A549 (cell line): ENCODE results near the gene MAGI2.
"Not testable (repeated sequence)": the region's sequence is repeated elsewhere in the genome, so short reads cannot be mapped to it uniquely, and the experiment has no call there.

ENCODE experiments used
- CBX8 ChIP-seq: fragments of 200-600 bp; sonication (generic); IDR thresholded peaks from 2 replicates; pipeline ENCODE4 v1.6.1; 2016
- CTCF ChIP-seq: fragments of >200 bp; sonication (Bioruptor Twin); formaldehyde crosslinking; IDR thresholded peaks from 3 replicates; pipeline ENCODE4 v1.5.1; 2016
- POLR2A ChIP-seq: IDR thresholded peaks from 2 replicates; pipeline ENCODE4 v1.6.1; 2012; ENCODE audit warnings: mild to moderate bottlenecking, low read length
- RCOR1 ChIP-seq: fragments of 150-350 bp; IDR thresholded peaks from 2 replicates; pipeline ENCODE4 v1.6.1; 2014; ENCODE audit warnings: antibody characterized with exemption, low read length, low read depth

- TF ChIP-seq RCOR1, CTCF, POLR2A, CBX8: not testable (repeated sequence)
Measured at GRCh38 chr7:78503301-78503700, 950.2 kb downstream of the MAGI2 start.
